GM12878 (cell line): ENCODE data around the gene SPPL3. TPM values are rescaled to one million over a fixed set of nuclear protein-coding genes. Genes with fewer than 3 reads are reported as not detected.
A peak's percentile ranks its signal among the peaks of the same experiment; 100 is the strongest.

Experiments
- ASH2L ChIP-seq: fragments of 300-600, 200-600 bp; sonication (generic); IDR thresholded peaks from 2 replicates; pipeline ENCODE4 v1.6.1; 2017; ENCODE audit warnings: low read depth, mild to moderate bottlenecking, borderline replicate concordance
- ATF2 ChIP-seq: IDR thresholded peaks from 2 replicates; pipeline ENCODE4 v1.6.1; 2012; ENCODE audit warnings: low read length, inconsistent platforms
- CBX5 ChIP-seq: sonication (generic); IDR thresholded peaks from 2 replicates; pipeline ENCODE4 v1.6.1; 2016; ENCODE audit warnings: low read depth, moderate library complexity, mild to moderate bottlenecking, inconsistent platforms
- E2F8 ChIP-seq: fragments of 450-650 bp; IDR thresholded peaks from 2 replicates; pipeline ENCODE4 v1.6.1; 2018; ENCODE audit warnings: mild to moderate bottlenecking, low read depth, moderate library complexity; ENCODE audit not compliant: partially characterized antibody
- GATAD2B ChIP-seq: fragments of 450-650 bp; conservative IDR thresholded peaks from 2 replicates; pipeline ENCODE4 v1.6.1; 2017; ENCODE audit warnings: low read depth, mild to moderate bottlenecking, moderate library complexity
- IRF4 ChIP-seq: IDR thresholded peaks from 2 replicates; pipeline ENCODE4 v1.6.1; 2011; ENCODE audit warnings: low read depth, low read length
- IRF5 ChIP-seq: fragments of 450-650 bp; IDR thresholded peaks from 2 replicates; pipeline ENCODE4 v1.6.1; 2017; ENCODE audit warnings: borderline replicate concordance
- KAT2A ChIP-seq: conservative IDR thresholded peaks from 2 replicates; pipeline ENCODE4 v1.6.1; 2011; ENCODE audit warnings: low read depth, low read length; ENCODE audit not compliant: control insufficient read depth
- PAX8 ChIP-seq: fragments of 450-650 bp; IDR thresholded peaks from 2 replicates; pipeline ENCODE4 v1.6.1; 2017; ENCODE audit warnings: mild to moderate bottlenecking, moderate library complexity
- RAD21 ChIP-seq: IDR thresholded peaks from 2 replicates; pipeline ENCODE4 v1.6.1; 2011; ENCODE audit warnings: mild to moderate bottlenecking, low read depth, low read length, moderate library complexity; ENCODE audit not compliant: insufficient read depth
- RELA ChIP-seq: fragments of 450-650 bp; IDR thresholded peaks from 2 replicates; pipeline ENCODE4 v1.8.0; 2014; ENCODE audit warnings: borderline replicate concordance; ENCODE audit not compliant: partially characterized antibody
- SUPT20H ChIP-seq: IDR thresholded peaks from 2 replicates; pipeline ENCODE4 v1.6.1; 2011; ENCODE audit warnings: low read depth, mild to moderate bottlenecking, low read length, moderate library complexity, borderline replicate concordance; ENCODE audit not compliant: control insufficient read depth
- TBL1XR1 ChIP-seq: IDR thresholded peaks from 2 replicates; pipeline ENCODE4 v1.6.1; 2012; ENCODE audit warnings: low read depth, low read length, improper control_type of control experiment
- ZNF207 ChIP-seq: fragments of 450-650 bp; IDR thresholded peaks from 2 replicates; pipeline ENCODE4 v1.6.1; 2014; ENCODE audit warnings: antibody characterized with exemption, mild to moderate bottlenecking, borderline replicate concordance
- ZNF384 ChIP-seq: IDR thresholded peaks from 2 replicates; pipeline ENCODE4 v1.6.1; 2012; ENCODE audit warnings: low read depth, mild to moderate bottlenecking, low read length, improper control_type of control experiment, borderline replicate concordance
- polyA plus RNA-seq, 11 experiments: library from polyadenylated mRNA; depleted of rRNA in 4 of 11; unstranded in 6 of 11; stranded (reverse) in 5 of 11; fragments of >200 nt; fragmentation: Nextera tagmentation in 4 of 11; fragmentation: Illumina TruSeq in 1 of 11; extraction: Ambion mirVana in 4 of 11; extraction: Trizol in 1 of 11; gene quantifications; 1 replicate in 1 of 11; 2 replicates in 10 of 11; pipeline versions ENCODE4 v1.2.1 to v1.2.3, GENCODE V29; 2011 to 2016; ENCODE audit warnings: inconsistent platforms in 2 of 11, missing spikeins in 2 of 11, low read depth in 1 of 11
- total RNA-seq, 4 experiments: library from RNA; depleted of rRNA in 3 of 4; stranded (reverse); fragments of >200 nt in 3 of 4; fragmentation: Illumina TruSeq in 1 of 4; extraction: Trizol in 1 of 4; gene quantifications; 2 replicates each; pipeline versions ENCODE4 v1.2.1 to v1.2.3, GENCODE V29; 2013 to 2021
- TF ChIP-seq, protein P1 (sequence below): fragments of 450-650 bp; IDR thresholded peaks from 2 replicates; pipeline ENCODE4 v1.6.1; 2017; ENCODE audit warnings: antibody characterized with exemption, mild to moderate bottlenecking, moderate library complexity
- TF ChIP-seq, protein P2 (sequence below): fragments of 450-650 bp; IDR thresholded peaks from 2 replicates; pipeline ENCODE4 v1.6.1; 2016; ENCODE audit warnings: mild to moderate bottlenecking, moderate library complexity, borderline replicate concordance

The SPPL3 gene
- total and polyA plus RNA-seq, 10 of the 15 experiments (the other 5 are each of a cell fraction or from before 2014, with no cell fraction given), result 4.3 to 45.5 (median 11.7) TPM

- TF ChIP-seq SUPT20H (no peak), IRF5 (no peak), ZNF207 (no peak), ATF2 (no peak), RELA (peak; percentile 96), PAX8 (no peak), ASH2L (peak; percentile 89; the same call in 1 of the 2 replicates), IRF4 (no peak), CBX5 (no peak), KAT2A (no peak), RAD21 (no peak), ZNF384 (no peak), E2F8 (no peak), GATAD2B (0 out of 2 replicates have a peak, but pooled peaks have one; percentile 11), TBL1XR1 (peak; percentile 64; the same call in 1 of the 2 replicates)
- TF ChIP-seq, protein P1, sequence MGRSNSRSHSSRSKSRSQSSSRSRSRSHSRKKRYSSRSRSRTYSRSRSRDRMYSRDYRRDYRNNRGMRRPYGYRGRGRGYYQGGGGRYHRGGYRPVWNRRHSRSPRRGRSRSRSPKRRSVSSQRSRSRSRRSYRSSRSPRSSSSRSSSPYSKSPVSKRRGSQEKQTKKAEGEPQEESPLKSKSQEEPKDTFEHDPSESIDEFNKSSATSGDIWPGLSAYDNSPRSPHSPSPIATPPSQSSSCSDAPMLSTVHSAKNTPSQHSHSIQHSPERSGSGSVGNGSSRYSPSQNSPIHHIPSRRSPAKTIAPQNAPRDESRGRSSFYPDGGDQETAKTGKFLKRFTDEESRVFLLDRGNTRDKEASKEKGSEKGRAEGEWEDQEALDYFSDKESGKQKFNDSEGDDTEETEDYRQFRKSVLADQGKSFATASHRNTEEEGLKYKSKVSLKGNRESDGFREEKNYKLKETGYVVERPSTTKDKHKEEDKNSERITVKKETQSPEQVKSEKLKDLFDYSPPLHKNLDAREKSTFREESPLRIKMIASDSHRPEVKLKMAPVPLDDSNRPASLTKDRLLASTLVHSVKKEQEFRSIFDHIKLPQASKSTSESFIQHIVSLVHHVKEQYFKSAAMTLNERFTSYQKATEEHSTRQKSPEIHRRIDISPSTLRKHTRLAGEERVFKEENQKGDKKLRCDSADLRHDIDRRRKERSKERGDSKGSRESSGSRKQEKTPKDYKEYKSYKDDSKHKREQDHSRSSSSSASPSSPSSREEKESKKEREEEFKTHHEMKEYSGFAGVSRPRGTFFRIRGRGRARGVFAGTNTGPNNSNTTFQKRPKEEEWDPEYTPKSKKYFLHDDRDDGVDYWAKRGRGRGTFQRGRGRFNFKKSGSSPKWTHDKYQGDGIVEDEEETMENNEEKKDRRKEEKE, result peak; percentile 53; the same call in 1 of the 2 replicates
- TF ChIP-seq, protein P2, sequence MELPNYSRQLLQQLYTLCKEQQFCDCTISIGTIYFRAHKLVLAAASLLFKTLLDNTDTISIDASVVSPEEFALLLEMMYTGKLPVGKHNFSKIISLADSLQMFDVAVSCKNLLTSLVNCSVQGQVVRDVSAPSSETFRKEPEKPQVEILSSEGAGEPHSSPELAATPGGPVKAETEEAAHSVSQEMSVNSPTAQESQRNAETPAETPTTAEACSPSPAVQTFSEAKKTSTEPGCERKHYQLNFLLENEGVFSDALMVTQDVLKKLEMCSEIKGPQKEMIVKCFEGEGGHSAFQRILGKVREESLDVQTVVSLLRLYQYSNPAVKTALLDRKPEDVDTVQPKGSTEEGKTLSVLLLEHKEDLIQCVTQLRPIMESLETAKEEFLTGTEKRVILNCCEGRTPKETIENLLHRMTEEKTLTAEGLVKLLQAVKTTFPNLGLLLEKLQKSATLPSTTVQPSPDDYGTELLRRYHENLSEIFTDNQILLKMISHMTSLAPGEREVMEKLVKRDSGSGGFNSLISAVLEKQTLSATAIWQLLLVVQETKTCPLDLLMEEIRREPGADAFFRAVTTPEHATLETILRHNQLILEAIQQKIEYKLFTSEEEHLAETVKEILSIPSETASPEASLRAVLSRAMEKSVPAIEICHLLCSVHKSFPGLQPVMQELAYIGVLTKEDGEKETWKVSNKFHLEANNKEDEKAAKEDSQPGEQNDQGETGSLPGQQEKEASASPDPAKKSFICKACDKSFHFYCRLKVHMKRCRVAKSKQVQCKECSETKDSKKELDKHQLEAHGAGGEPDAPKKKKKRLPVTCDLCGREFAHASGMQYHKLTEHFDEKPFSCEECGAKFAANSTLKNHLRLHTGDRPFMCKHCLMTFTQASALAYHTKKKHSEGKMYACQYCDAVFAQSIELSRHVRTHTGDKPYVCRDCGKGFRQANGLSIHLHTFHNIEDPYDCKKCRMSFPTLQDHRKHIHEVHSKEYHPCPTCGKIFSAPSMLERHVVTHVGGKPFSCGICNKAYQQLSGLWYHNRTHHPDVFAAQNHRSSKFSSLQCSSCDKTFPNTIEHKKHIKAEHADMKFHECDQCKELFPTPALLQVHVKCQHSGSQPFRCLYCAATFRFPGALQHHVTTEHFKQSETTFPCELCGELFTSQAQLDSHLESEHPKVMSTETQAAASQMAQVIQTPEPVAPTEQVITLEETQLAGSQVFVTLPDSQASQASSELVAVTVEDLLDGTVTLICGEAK, result no peak
Observed at GRCh38 chr12:120904197-120904773, at the start of gene SPPL3 (continued).
